Neuron (in vitro differentiated cells): ENCODE data around the gene PRKCE.
"Not testable (repeated sequence)": the region's sequence is repeated elsewhere in the genome, so short reads cannot be mapped to it uniquely, and the experiment has no call there.

Experiments used
- H2AFZ ChIP-seq: one replicate; pipeline ENCODE4 v1.6.1; 2013; ENCODE audit warnings: low read depth, mild to moderate bottlenecking, inconsistent platforms, low read length, moderate library complexity
- H3K27me3 ChIP-seq: one replicate; pipeline ENCODE4 v1.6.1; 2013; ENCODE audit warnings: low read length; ENCODE audit not compliant: insufficient read depth
- H3K36me3 ChIP-seq: one replicate; pipeline ENCODE4 v1.6.1; 2013; ENCODE audit warnings: low read length; ENCODE audit not compliant: insufficient read depth
- H3K4me1 ChIP-seq: one replicate; pipeline ENCODE4 v1.6.1; 2013; ENCODE audit warnings: low read length; ENCODE audit not compliant: insufficient read depth
- H3K4me3 ChIP-seq: 2 replicates; pipeline ENCODE4 v1.5.1; 2013; ENCODE audit warnings: mild to moderate bottlenecking, low read length, moderate library complexity
- H3K9me3 ChIP-seq: one replicate; pipeline ENCODE4 v1.6.1; 2013; ENCODE audit warnings: low read length

The PRKCE gene

GRCh38 chr2:46208766-46209165 lies 557.3 kb downstream of the PRKCE start:
- no peaks in the 10 kb centered on the region for H3K9me3 ChIP-seq
- no peaks in the 10 kb centered on the region for H3K36me3 ChIP-seq
- no peak overlapping the region for H2AFZ ChIP-seq
- no peaks in the 10 kb centered on the region for H3K4me1 ChIP-seq
- H3K27me3 ChIP-seq, result no peaks in the 10 kb centered on the region
- no peak overlapping the region for H3K4me3 ChIP-seq

DNA sequence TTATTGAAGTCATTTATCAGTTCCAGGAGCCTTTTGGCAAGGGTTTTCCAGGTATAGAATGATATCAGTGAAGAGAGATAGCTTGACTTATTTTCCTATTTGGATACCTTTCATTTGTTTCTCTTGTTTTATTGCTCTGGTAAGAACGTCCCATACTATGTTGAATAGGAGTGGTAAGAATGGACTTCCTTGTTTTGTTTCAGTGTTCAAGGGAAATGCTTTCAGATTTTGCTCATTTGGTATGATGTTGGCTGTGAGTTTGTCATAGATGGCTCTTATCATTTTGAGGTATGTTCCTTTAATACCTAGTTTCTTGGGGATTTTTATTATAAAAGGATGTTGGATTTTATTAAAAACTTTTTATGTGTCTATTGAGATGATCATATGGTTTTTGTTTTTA lies 558.6 kb downstream of the PRKCE start:
- no peaks in the 10 kb centered on the region for H3K27me3 ChIP-seq
- H3K4me1 ChIP-seq, result no peaks in the 10 kb centered on the region
- H3K9me3 ChIP-seq, result no peaks in the 10 kb centered on the region
- H3K36me3 ChIP-seq, result no peaks in the 10 kb centered on the region
- no peak overlapping the region for H3K4me3 ChIP-seq
- H2AFZ ChIP-seq, result no peak overlapping the region

DNA sequence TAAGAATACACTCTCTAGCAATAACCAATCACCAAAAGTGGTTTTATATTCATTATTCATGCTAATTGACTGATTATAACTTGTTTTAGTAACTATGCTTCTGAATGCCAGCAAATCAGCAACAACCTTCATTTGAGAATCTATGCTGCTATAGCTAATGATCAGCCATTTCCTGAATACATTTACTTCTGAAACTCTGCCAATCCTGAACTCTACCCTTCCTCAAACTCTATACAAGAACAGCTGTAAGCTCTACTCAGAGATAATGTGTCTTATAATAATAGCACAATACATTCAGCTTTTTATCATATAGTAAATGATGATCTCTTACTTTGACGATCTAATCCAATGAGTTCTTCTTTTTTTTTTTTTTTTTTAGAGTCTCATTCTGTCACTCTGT lies 560.0 kb downstream of the PRKCE start:
- no peaks in the 10 kb centered on the region for H3K9me3 ChIP-seq
- no peak overlapping the region for H3K4me3 ChIP-seq
- H3K27me3 ChIP-seq, result no peaks in the 10 kb centered on the region
- H3K36me3 ChIP-seq, result no peaks in the 10 kb centered on the region
- H3K4me1 ChIP-seq, result no peaks in the 10 kb centered on the region
- no peak overlapping the region for H2AFZ ChIP-seq

GRCh38 chr2:46213906-46214305 lies 562.4 kb downstream of the PRKCE start:
- Histone ChIP-seq H3K27me3 (no peaks in the 10 kb centered on the region), H3K9me3 (no peaks in the 10 kb centered on the region), H2AFZ (no peak overlapping the region), H3K4me3 (no peak overlapping the region), H3K4me1 (no peaks in the 10 kb centered on the region), H3K36me3 (no peaks in the 10 kb centered on the region)

GRCh38 chr2:46216213-46216612 lies 564.7 kb downstream of the PRKCE start:
- H2AFZ ChIP-seq, result no peak overlapping the region
- H3K4me3 ChIP-seq, result no peak overlapping the region
- no peaks in the 10 kb centered on the region for H3K9me3 ChIP-seq
- no peaks in the 10 kb centered on the region for H3K36me3 ChIP-seq
- no peaks in the 10 kb centered on the region for H3K27me3 ChIP-seq
- H3K4me1 ChIP-seq, result no peaks in the 10 kb centered on the region

DNA sequence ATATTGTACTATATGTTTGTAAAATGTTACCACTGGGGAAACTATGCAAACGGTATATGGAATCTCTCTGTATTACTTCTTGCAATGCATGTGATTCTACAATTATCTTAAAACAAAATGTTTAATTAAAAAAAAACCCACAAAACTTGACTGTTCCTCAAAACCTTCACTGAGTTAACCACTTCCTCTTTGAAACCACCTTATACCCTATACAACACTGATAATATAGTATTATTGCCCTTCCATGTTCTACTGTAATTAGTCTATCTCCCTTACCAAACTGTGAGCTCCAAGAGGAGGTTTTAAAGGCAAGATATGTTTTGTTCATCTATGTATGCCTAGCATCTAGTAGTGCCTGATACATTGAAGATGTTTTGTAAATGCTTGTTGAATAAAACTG lies 572.0 kb downstream of the PRKCE start:
- H3K9me3 ChIP-seq, H3K4me3 ChIP-seq, H3K27me3 ChIP-seq, H2AFZ ChIP-seq, H3K4me1 ChIP-seq, H3K36me3 ChIP-seq: not testable (repeated sequence)

- no peak overlapping the region for H2AFZ ChIP-seq
- peaks cover 11% of the 10 kb centered on the region for H3K4me1 ChIP-seq
- H3K36me3 ChIP-seq, result no peaks in the 10 kb centered on the region
- no peaks in the 10 kb centered on the region for H3K27me3 ChIP-seq
- H3K9me3 ChIP-seq, result no peaks in the 10 kb centered on the region
- H3K4me3 ChIP-seq, result no peak overlapping the region
These were observed 573.7 kb downstream of the PRKCE start for GRCh38 chr2:46225150-46225625.

GRCh38 chr2:46225730-46226129 lies 574.3 kb downstream of the PRKCE start:
- H3K27me3 ChIP-seq, result no peaks in the 10 kb centered on the region
- H3K4me3 ChIP-seq, result no peak overlapping the region
- H3K9me3 ChIP-seq, result no peaks in the 10 kb centered on the region
- peaks cover 11% of the 10 kb centered on the region for H3K4me1 ChIP-seq
- no peaks in the 10 kb centered on the region for H3K36me3 ChIP-seq
- H2AFZ ChIP-seq, result no peak overlapping the region

DNA sequence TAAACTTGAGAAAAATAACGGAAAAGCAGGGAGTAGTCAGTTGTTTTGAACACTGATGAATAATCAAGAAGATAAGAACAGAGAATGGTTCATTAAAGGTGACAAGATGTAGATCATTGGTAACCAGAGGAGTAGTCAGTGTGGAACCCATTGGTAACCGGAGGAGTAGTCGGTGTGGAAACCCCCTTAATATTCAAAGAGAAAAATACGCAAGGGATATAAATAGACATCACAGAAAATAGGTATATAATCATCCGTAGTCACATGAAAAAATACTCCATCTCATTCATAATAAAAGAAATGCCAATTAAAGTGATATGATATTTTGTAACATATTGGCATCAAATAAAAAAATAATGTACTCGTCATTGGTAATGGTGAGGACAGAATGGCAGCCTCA lies 575.1 kb downstream of the PRKCE start:
- Histone ChIP-seq H2AFZ (no peak overlapping the region), H3K27me3 (no peaks in the 10 kb centered on the region), H3K4me1 (peaks cover 11% of the 10 kb centered on the region), H3K4me3 (no peak overlapping the region), H3K36me3 (no peaks in the 10 kb centered on the region), H3K9me3 (no peaks in the 10 kb centered on the region)

DNA sequence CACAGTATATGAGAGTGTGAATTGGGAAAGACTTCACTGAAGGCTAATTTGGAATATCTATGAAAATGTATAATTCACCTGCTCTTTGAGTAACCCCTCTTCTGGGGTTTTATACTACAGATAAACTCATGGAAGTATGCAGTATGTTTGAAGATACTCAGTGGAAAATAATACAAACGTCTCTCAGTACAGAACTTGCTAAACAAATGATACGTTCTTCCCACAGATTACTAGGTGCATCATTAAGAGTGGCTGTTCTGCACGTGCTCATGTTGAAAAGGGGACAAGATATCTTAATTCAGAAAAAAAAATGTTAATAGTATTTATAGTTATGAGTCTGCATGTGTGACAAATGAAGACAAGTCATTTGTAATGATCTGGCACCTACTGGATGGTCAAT lies 575.5 kb downstream of the PRKCE start:
- H3K36me3 ChIP-seq, result no peaks in the 10 kb centered on the region
- H2AFZ ChIP-seq, result no peak overlapping the region
- H3K27me3 ChIP-seq, result no peaks in the 10 kb centered on the region
- H3K4me1 ChIP-seq, result peaks cover 11% of the 10 kb centered on the region
- no peak overlapping the region for H3K4me3 ChIP-seq
- no peaks in the 10 kb centered on the region for H3K9me3 ChIP-seq

DNA sequence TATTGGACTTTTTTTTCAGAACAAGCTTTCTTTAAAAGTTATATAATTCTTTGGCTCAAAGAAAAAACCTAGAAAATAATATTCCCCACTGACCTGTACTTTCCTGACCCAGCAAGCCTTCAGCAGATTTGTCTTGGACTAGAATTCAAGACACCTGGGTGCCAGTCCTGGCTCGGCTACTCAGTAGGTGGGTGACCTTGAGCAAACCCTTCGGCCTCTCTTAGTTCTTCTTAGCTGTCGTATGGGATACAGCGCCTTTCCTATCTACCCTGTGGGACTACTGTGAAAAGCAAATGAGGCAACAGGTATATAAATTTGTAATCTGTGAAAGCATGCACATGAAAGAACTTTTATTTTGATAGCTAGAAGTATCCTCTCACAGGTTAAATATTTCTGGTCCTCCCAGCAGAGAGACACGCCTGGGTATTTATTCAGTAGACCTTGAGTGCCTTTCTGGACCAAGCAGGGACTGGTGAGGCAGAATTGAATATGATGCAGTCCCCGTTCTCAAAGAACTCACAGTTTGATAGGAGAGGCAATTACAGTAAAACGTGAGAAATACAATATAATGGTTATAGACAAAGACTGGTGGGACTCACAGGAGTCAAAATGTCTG lies 576.3 kb downstream of the PRKCE start:
- H3K4me1 ChIP-seq, result peaks cover 11% of the 10 kb centered on the region
- no peaks in the 10 kb centered on the region for H3K36me3 ChIP-seq
- H3K27me3 ChIP-seq, result no peaks in the 10 kb centered on the region
- H2AFZ ChIP-seq, result no peak overlapping the region
- H3K9me3 ChIP-seq, result no peaks in the 10 kb centered on the region
- H3K4me3 ChIP-seq, result no peak overlapping the region

DNA sequence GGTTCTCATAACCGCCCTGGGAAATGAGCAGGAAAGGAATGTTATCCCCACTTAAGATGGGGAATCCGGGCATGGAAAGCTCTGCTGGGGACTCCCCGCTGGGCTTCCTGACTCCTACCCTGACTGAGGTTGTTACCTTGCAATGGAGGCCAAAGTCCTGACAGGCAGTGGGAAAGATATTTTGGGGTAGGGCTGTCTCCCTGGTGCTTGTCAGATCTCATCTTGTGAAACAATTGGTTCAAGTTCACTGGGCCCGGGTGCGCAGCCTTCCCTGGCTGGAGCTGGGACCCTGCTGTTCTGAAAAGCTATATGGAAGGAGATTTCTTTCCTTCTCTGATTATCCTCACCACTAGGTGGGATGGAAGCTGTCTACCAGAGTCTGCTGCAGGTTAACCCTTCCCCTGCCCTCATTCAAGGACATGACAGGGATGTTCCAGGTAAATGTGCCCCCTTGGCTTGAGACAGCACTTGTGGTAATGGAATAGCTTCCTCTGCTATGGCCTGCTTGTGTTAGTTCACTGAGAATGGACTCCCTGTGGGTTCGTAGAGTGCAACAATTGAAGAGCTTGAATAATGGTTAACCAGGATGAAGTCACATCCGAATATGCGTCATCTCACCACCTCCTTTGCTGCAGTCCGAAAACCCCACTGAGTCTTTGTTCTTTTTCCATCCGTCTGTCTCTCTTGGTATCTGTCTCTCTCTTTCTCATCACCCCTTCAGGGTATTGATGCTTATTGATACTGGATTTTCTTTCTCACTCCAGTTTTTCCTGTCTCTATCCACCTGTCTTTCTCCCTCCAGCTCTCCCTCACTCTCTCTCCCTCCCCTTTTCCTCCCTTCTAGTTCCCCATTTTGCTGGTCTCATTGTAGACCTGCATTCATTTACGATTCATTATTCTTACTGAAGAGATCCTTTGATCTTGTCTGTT lies 577.9 kb downstream of the PRKCE start:
- Histone ChIP-seq H3K36me3 (no peaks in the 10 kb centered on the region), H2AFZ (peak overlapping the region; percentile 44), H3K27me3 (no peaks in the 10 kb centered on the region), H3K9me3 (no peaks in the 10 kb centered on the region), H3K4me1 (peaks cover 11% of the 10 kb centered on the region), H3K4me3 (no peak overlapping the region)

- no peak overlapping the region for H3K4me3 ChIP-seq
- H3K9me3 ChIP-seq, result no peaks in the 10 kb centered on the region
- peaks cover 11% of the 10 kb centered on the region for H3K4me1 ChIP-seq
- no peak overlapping the region for H2AFZ ChIP-seq
- no peaks in the 10 kb centered on the region for H3K36me3 ChIP-seq
- H3K27me3 ChIP-seq, result no peaks in the 10 kb centered on the region
These were observed 578.7 kb downstream of the PRKCE start for GRCh38 chr2:46230115-46230571.
